Umbilical cord (tissue), 2 donors: ENCODE data around the gene AOC3. TPM values are rescaled to one million over a fixed set of nuclear protein-coding genes. Genes with fewer than 3 reads are reported as not detected.
A peak's percentile ranks its signal among the peaks of the same experiment; 100 is the strongest.
"Not testable (repeated sequence)": the region's sequence is repeated elsewhere in the genome, so short reads cannot be mapped to it uniquely, and the experiment has no call there.

Experiments used
- DNase-seq: peaks from one replicate; pipeline ENCODE4 v3.0.0-alpha.2; 2015; ENCODE audit warnings: low spot score
- total RNA-seq: library from RNA; depleted of rRNA; stranded (reverse); fragments of >200 nt; gene quantifications from one replicate; pipeline ENCODE4 v1.2.3, GENCODE V29; 2014; ENCODE audit warnings: low replicate concordance; ENCODE audit not compliant: insufficient read depth

The AOC3 gene
- total RNA-seq, 1 donor from 2014 or later, result 89.1 TPM

- no peak for DNase-seq
These were observed 6.0 kb upstream of the AOC3 start for GRCh38 chr17:42844761-42845555.

- no peak for DNase-seq
These were observed 5.5 kb upstream of the AOC3 start for GRCh38 chr17:42845556-42845917.

GRCh38 chr17:42845918-42846593 is 4.9 kb upstream of the AOC3 start:
- no peak for DNase-seq

GRCh38 chr17:42846594-42847280 is 4.3 kb upstream of the AOC3 start:
- no peak for DNase-seq

- no peak for DNase-seq
These were observed 2.9 kb upstream of the AOC3 start for GRCh38 chr17:42848093-42848492.

GRCh38 chr17:42849031-42849430 is 2.0 kb upstream of the AOC3 start:
- DNase-seq, result no peak

- DNase-seq, result no peak
These were observed 1.4 kb upstream of the AOC3 start for GRCh38 chr17:42849451-42850181.

GRCh38 chr17:42851371-42852240 is 607 bp downstream of the AOC3 start:
- not testable (repeated sequence) for DNase-seq

- DNase-seq, result no peak
These were observed 1.4 kb downstream of the AOC3 start for GRCh38 chr17:42852351-42852750.

- DNase-seq, result peak; percentile 48
These were observed 2.0 kb downstream of the AOC3 start for GRCh38 chr17:42853004-42853403.

GRCh38 chr17:42853597-42853967 is 2.6 kb downstream of the AOC3 start:
- no peak for DNase-seq

- DNase-seq, result no peak
These were observed 3.2 kb downstream of the AOC3 start for GRCh38 chr17:42853968-42854790.

GRCh38 chr17:42855048-42855596 is 4.1 kb downstream of the AOC3 start:
- DNase-seq, result no peak

GRCh38 chr17:42856093-42856492 is 5.1 kb downstream of the AOC3 start:
- not testable (repeated sequence) for DNase-seq

- not testable (repeated sequence) for DNase-seq
These were observed 5.5 kb downstream of the AOC3 start for GRCh38 chr17:42856516-42856915.

- no peak for DNase-seq
These were observed 6.4 kb downstream of the AOC3 start for GRCh38 chr17:42857389-42857788.

GRCh38 chr17:42865638-42866094 is 14.7 kb downstream of the AOC3 start:
- no peak for DNase-seq

- no peak for DNase-seq
These were observed 15.2 kb downstream of the AOC3 start for GRCh38 chr17:42866216-42866615.
